Stimulated activated CD4-positive, alpha-beta T cell treated with anti-CD3 and anti-CD28 coated beads, Interleukin-12 subunit alpha, Interleukin-12 subunit beta, amount 100 ng/mL, for 24 hours (primary cell): ENCODE data around the gene UBN2.
"Not testable (repeated sequence)": the region's sequence is repeated elsewhere in the genome, so short reads cannot be mapped to it uniquely, and the experiment has no call there.

Source experiments
- DNase-seq, 2 experiments: peaks; one replicate each; pipeline ENCODE4 v3.0.0-alpha.2; 2020; ENCODE audit warnings: low read depth in 2 of 2

Gene UBN2

GRCh38 chr7:139230774-139231512 is at the start of gene UBN2:
UBN2 (plus strand) TSS chr7:139231237; CDS start chr7:139231485, 248 bp downstream.
- DNase-seq: peak; percentile 88 to 96

- DNase-seq: no peak
Observed at GRCh38 chr7:139181404-139181803, 49.6 kb upstream of the UBN2 start.

- DNase-seq: no peak
Observed at GRCh38 chr7:139182363-139182762, 48.7 kb upstream of the UBN2 start.

GRCh38 chr7:139183251-139183650 is 47.8 kb upstream of the UBN2 start:
- DNase-seq: no peak

GRCh38 chr7:139183878-139184338 is 47.1 kb upstream of the UBN2 start:
- DNase-seq: no peak

GRCh38 chr7:139186146-139186545 is 44.9 kb upstream of the UBN2 start:
- DNase-seq: no peak

- no peak for DNase-seq
Observed at GRCh38 chr7:139189357-139189756, 41.7 kb upstream of the UBN2 start.

- no peak for DNase-seq
Observed at GRCh38 chr7:139192014-139192706, 38.9 kb upstream of the UBN2 start.

GRCh38 chr7:139200382-139200781 is 30.7 kb upstream of the UBN2 start:
- no peak for DNase-seq

GRCh38 chr7:139203992-139204391 is 27.0 kb upstream of the UBN2 start:
- DNase-seq: no peak

- no peak for DNase-seq
Observed at GRCh38 chr7:139205843-139206242, 25.2 kb upstream of the UBN2 start.

- DNase-seq: no peak
Observed at GRCh38 chr7:139212133-139212532, 18.9 kb upstream of the UBN2 start.

- not testable (repeated sequence) for DNase-seq
Observed at GRCh38 chr7:139213489-139213888, 17.5 kb upstream of the UBN2 start.

GRCh38 chr7:139218173-139218572 is 12.9 kb upstream of the UBN2 start:
- no peak for DNase-seq

GRCh38 chr7:139224219-139224618 is 6.8 kb upstream of the UBN2 start:
- DNase-seq: no peak

- DNase-seq: not testable (repeated sequence)
Observed at GRCh38 chr7:139224836-139225235, 6.2 kb upstream of the UBN2 start.

- DNase-seq: not testable (repeated sequence)
Observed at GRCh38 chr7:139225286-139226157, 5.5 kb upstream of the UBN2 start.

GRCh38 chr7:139226158-139226515 is 4.9 kb upstream of the UBN2 start:
- DNase-seq: not testable (repeated sequence)

GRCh38 chr7:139226988-139227488 is 4.0 kb upstream of the UBN2 start:
- not testable (repeated sequence) for DNase-seq

GRCh38 chr7:139230023-139230422 is 1.0 kb upstream of the UBN2 start:
- no peak for DNase-seq

- no peak for DNase-seq
Observed at GRCh38 chr7:139230484-139230773, 608 bp upstream of the UBN2 start.
